GM21381 (cell line): ENCODE data around the gene SFMBT1.

Experiments used
- ATAC-seq: cut with Tn5 transposase; IDR thresholded peaks from one replicate; pipeline ENCODE4 v1.9.1; 2021; ENCODE audit warnings: mild to moderate bottlenecking, moderate library complexity; ENCODE audit not compliant: unreplicated experiment

SFMBT1 gene, protein sequence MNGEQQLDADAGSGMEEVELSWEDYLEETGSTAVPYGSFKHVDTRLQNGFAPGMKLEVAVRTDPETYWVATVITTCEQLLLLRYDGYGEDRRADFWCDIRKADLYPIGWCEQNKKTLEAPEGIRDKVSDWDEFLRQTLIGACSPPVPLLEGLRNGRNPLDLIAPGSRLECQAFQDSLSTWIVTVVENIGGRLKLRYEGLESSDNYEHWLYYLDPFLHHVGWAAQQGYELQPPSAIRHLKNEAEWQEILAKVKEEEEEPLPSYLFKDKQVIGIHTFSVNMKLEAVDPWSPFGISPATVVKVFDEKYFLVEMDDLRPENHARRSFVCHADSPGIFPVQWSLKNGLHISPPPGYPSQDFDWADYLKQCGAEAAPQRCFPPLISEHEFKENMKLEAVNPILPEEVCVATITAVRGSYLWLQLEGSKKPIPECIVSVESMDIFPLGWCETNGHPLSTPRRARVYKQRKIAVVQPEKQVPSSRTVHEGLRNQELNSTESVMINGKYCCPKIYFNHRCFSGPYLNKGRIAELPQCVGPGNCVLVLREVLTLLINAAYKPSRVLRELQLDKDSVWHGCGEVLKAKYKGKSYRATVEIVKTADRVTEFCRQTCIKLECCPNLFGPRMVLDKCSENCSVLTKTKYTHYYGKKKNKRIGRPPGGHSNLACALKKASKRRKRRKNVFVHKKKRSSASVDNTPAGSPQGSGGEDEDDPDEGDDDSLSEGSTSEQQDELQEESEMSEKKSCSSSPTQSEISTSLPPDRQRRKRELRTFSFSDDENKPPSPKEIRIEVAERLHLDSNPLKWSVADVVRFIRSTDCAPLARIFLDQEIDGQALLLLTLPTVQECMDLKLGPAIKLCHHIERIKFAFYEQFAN

DNA sequence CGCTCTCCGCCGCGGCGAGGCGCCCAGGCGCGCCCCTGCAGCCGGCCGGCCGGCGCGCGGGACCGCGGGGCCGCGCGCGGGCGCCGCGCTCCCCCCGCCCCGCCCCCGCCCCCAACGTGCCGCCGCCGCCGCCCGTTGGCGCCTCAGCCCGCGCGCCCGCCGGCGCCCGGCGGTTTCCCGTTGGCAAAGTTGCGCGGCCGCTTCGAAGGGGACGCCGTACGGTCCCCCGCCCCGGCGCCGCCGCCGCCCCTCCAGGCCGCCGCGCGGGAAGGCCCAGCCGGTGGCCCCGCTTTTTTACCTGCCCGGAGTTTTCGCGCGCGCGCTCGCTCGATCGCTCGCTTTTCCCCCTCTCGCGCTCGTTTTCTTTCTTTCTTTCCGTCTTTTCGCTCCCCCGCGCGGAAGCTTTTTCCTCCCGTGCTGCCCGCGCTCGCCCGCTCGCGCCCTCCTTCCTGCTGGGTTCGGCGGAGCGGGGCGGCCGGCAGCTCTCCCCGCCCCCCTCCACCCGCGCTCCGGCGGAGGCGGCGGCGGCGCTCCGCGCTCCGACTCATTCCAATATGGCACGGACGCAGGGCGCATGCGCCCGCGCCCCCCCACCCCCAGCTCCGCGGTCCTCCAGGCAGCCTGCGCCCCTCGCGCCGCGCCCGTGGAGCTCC lies at the start of gene SFMBT1:
Gene SFMBT1, minus strand, starts transcription at position 556 of the 653 bp plus-strand sequence. CDS start 76,945 bp downstream, outside the sequence.
- peak; percentile 42 for ATAC-seq

DNA sequence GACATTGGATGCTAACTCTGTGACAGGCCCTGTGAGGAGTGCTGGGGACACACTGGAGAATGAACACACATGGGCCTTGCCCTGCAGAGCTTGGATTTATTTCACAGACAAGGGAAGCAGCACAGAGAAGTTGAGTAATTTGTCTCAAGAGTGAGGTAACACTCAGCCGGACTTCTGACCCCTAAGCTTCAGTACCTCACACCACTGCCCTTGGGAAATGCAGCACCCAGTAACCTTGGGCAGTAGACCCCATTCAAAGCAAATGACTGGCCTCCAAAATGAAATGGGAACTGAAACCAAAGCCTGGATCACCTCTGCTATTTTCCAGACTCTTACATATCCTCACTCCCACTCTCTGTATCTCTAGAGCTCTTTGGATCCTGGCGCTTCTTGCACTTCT lies 47.1 kb upstream of the SFMBT1 start:
- ATAC-seq: no peak

DNA sequence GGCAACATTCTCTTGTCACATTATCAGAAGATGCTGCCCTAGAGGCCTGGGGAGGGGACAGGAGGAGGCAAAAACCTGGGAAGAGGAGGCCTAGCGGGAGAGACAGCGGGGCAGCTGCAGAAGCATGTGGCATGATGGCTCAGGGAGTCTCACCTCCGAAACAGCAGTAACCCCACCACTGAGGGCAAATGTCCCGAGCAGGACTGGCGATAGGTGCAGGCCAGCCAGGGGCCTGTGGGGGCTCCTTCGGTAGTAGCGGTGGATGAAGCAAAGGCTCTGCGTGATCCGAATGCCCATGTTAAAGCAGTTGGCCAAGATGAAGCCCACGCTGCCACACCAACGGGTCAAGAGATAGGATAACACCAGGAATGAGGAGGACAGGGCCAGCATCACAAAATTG lies 46.3 kb upstream of the SFMBT1 start:
- no peak for ATAC-seq

DNA sequence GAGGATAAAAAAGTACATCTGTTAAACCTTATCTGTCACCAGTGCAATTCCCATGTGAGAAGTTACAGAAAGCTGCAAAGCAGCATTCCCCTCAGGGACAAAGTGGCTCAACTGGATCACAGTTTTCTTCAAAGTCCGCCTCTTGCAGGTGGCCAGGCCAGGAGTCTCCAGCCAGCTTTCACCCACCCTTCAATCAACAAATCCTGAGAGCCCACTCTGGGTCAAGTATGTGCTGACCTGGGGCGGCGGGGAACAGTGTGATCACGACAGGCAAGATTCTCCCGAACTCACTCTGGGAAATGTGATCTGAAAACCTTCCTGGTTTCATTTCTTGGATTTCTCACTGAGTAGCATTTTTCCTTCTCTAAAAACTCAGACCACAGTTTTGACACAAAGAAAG lies 45.1 kb upstream of the SFMBT1 start:
- ATAC-seq: no peak

DNA sequence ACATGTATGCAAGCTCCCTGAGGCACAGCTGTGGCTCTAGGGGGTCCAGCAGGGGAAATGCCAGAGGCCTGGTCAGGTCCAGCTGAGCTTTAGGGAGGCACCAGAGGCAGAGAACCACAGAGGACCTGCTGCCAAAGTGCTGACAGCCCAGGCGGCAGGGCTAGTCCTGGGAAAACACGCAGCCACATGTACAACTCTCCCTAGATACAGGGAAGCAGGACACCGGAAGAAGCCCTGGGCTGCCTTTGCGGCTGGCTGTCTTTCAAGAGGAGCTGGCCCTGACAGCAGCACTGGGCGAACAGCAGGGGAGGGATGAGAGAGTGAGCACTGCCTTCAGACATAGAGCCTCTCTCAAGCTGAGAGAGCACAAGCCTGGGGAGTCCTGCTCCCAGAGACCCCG lies 43.6 kb upstream of the SFMBT1 start:
- no peak for ATAC-seq

DNA sequence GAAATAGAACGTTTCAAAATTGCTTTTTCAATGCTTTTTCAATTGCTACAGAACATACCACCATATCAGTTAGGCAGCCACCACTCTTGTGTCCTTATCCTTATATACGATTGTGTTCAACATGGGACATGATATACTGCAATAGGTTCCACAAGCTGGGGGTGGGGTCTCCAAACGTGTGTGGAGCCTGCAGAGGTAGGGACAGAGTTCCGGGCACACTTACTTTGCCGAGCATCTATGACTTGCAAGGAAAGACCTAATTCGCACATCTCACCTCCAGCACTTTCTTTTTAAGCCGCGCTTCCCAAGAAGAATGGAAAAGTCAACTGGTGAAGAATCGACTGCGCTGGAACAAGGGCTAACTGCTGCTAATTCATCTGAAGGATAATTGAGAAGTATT lies 39.6 kb upstream of the SFMBT1 start:
- no peak for ATAC-seq

DNA sequence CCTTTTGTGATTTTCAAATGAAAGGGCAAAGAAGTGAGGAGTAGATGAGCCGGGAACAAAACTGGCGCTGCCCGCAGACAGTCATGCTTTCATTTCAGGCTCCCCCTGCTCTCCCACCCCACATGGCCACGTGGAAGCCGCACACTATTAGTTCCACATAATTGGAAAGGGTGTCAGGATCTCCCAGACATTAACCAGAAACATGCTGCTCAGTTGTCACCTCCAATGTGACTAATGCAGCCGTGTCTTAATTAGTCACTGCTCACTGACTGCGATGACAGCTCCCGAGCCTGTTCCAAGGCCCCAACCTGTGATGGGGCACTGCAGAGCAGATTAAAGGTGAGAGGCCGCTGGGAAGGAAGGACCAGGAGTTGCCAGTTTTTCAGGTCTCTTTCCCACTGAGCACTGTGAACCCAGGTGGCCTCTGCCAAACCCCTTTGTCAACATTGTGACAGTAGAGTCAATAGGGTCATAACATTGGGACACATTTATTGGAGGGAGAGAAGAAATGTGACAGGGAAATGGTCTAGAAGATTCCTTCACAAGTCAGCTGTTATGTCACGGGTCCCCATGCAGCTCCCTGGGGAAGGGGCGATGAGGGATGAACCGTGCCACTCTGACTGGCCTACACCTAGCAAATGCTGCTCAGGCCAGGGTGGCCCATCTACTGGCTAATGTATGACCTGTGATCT lies 38.6 kb upstream of the SFMBT1 start:
- ATAC-seq: no peak

DNA sequence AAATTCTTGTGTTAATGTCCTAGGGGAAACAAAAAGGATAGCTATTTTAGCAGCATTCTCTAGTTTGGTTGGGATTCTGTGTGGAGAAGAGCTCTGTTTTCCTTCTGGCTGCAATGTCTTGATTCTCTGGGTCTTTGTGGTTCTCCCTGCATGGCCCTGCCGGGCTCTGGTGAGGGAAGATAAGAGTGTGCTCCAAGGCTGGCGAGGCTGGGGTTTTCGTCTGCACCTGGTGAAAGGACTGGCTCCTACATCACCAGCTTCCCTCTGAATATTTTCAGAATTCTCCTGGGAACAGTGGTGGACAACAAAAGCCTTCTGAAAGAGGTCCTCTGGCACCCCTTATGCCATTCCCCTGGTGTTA lies 38.1 kb upstream of the SFMBT1 start:
- no peak for ATAC-seq

DNA sequence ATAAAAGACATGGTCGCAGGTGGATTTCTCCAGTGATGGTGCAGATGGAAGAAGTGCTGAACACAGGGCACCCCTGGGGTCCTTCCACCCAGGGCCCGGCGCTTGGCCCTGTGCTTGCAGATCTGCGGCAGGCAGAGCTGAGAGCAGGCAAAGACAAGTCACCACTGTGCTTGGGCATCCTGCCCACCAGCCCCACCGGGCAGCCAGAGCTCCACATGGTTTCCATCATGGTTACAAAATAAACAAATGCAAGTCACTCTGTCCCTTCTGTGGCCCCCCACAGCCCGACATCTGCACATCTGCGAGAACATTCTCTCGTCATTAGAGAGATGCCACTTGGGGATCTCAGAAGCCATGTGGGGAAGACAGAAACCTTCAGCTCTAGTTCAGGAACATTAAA lies 37.6 kb upstream of the SFMBT1 start:
- ATAC-seq: no peak

DNA sequence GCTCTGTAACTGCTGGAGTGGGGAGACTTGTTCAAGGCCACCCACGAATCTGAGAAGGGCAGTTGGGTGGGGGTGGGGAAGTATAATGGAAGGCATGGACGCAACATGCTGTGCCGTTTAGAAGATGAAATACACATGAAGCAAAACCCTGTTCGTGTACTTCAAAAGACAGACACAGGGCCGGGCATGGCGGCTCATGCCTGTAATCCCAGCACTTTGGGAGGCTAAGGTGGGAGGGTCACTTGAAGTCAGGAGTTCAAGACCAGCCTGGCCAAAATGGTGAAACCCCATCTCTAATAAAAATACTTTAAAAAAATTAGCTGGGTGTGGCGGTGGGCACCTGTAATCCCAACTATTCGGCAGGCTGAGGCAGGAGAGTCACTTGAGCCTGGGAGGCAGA lies 36.9 kb upstream of the SFMBT1 start:
- no peak for ATAC-seq

DNA sequence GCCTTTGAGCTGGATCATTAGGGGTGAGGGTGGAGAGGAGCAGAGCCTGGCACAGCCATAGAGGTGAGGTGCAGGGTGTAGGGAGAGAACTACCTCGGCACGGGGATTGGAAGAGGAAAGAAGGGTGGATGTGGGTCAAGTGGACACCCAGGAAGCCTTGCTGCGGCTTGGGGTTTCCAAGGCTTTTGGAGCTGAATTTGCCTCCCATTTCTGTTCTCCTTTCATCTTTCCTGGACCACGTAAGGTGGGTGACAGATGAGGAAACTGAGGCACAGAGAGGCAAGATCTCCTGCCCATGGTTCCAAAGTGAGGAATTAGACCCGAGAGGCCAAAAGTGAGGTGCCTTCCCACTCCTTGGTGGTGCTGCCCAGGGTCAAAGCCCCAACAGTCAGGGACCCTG lies 35.4 kb upstream of the SFMBT1 start:
- ATAC-seq: no peak

DNA sequence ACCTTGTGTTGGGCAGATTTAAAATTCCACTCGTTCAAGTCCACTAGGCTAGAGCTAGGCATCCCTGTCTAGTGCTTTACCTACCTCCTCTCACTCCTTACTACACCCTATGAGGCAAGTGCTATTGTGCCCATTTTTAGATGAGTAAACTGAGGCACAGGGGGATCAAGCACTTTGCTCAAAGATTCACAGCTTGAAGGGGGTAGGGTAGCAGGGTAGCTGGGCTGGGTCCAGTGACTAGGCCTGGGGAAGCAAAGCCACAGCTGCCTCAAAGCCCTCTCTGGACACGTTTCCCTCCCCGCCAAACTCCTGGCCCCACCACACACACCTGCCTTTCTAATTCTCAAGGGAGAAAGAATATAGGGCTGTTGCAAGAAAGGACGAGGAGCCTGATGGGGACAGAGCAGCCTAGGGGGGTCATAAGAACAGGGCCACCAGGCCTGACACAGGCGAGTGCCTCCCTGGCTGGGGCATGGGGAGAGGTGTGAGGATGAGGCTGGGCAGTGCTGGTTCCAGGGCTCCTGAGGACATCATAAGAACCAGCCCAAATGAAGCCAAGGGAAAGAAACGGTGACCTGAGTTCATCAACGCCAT lies 34.8 kb upstream of the SFMBT1 start:
- no peak for ATAC-seq

DNA sequence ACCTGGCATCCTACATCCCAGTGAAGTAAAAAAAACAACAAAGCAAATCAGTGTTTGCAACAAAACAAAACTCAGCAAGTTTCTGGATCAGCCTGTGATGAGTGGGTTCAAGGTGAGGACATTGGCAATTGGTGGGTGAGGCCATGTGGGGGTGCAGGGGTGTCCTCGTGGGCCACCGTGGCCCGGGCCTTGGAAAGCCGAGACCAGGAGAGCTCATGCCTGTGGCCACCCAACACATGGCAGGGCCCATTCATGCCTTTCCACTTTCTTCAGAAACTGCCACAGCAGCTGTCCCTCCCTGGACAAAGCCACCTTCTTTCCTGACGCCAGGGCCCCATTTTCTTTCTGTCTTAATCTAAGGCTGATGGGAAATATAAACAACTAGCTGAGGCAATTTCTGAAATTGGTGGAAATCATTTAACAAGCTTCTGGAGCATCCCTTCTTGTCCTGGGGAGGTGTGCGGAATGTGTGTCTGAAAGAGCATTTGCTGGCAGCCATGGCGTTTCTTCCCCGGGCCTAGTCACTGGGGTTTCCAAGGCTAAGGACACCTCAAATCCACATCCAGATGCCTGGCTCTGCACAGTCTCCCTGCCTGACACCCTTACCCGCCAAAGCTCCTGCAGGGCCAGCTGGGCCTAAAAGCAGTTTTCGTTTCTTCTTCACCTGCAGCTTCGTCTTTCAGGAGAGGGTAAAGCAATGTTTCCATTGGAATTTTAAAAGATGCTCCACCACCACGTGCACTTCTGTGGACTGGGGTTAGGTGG lies 34.1 kb upstream of the SFMBT1 start:
- ATAC-seq: no peak

DNA sequence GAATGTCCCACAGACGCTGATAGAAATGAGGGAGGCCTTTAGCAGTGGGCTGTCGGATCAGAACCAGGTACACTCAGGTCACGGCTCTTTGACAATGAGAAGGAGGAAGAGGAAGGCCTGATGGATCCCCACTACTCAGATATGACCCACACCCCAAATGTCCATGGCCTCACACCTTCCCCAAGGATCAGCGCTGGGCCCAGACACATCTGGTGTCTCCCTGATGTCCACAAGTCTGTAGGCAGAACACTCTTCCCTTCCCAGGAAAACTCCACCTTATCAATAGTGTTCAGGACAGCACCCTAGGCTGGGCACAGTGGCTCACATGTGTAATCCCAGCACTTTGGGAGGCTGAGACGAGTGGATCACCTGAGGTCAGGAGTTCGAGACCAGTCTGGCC lies 33.3 kb upstream of the SFMBT1 start:
- ATAC-seq: no peak

DNA sequence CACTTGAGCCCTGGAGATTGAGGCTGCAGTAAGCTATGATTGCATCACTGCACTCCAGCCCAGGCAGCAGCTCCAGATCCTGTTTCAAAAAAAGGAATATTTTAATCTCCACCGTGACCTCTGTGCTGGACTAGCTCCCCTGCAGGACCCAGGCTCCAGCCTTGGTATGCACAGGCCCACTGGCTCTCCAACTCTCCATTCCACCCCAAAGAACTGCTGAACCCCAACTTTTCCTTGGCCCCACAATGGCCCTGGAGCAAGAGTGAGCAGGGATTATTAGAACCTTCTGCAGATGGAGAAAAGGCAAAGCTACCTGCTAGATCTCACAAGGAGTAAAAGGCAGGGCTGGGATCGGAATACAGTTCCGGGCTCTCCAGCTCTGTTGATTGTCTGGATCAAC lies 32.8 kb upstream of the SFMBT1 start:
- ATAC-seq: no peak

DNA sequence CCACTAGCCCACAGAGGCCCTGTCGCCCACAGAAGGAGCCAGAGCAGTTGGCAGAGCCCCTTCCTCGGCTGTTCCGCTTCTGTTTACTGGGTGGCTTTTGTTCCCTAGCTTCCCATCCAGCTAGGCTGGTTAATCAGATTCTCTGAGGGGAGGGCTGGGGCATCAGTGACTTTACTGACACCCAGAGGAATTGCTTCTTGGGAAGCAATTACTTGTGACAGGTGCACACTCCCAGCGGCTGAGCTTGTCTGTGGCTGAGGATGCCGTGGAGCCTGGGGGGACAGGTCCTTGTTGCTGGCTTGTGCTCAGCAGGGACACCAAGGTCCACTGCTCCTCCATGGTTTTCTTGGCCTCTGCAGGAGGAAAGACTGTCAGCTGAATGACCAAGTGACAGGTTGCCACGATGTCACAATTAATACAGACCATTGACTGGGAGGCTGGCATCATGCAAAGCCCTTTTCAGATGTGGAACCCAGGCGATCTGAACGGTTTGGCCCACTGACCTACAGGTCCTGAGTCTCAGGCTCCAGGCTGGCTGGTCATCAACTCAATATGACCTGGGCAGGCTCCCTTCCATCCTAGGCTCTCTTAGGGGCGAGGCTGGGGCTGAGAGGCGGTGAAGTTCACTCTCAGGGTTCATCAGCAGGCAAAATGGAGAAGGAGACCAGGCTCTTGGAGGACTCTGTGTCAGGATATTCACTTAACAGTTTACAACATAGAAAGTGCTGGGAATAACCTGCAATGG lies 31.8 kb upstream of the SFMBT1 start:
- ATAC-seq: no peak

DNA sequence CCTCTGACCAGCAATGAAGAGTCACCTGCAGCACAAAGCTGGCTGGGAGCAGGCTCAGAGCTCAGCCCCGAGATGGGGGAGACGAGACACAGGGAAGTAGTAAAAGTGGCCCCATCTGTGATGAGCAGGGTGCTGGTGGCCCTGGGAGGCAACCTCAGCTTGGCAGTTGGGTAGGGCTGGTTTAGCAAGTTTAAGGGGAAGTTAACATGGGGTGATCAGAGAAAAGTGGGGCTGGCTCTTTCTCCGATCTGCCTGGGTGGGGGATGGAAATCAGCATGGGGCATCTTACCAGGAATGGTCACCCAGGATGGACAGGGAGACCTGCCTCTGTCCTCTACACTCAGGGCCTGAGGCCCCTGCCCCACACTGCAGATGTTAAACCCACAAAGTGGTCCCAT lies 29.9 kb upstream of the SFMBT1 start:
- ATAC-seq: no peak

DNA sequence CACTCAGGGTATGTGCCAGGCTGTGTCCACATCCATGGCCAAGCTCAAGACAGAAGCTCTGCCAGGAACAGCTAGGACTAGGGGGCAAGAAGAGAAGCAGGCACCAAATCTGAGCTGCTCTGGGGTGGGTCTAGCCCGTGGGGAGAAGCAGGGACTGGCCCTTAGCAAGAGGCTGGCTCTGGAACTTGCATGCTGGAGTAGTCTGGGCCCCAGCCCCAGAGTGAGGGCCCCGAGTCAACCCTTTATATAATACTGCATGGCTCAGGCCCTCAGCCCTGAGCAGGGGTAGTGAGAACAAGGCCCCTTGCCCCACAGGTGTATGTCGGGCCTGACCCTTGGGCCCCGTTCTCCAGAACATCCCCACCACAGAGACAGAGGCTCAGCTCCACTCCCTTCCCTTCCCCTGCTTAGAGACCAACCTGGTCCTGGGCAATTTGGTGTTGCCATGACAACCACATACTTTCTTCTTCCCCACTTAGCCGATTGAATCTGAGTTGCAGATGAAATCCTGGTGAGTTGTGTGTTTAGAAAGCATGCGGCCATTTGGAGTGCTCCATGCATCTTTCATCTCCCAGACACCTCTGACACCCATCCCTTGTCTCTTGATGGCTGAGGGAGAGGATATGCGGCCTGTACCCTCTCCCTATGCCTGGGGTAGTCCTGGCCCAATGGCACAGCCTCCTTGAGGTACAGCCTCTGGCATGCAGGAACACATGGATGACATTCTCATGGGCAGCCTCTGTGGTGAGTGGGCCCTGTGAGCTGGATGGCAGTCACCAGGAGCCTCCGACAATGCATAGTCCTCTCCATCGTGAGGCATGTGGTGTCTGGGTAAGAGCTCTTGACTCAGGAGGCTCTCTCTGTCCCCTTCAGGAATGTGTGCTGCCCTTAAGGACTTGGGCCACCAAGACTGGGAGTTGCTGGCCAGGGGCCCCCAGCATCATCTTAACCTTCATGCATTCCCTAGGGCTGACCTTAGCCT lies 29.2 kb upstream of the SFMBT1 start:
- ATAC-seq: no peak
